ENCODE measurements around the gene CCND1. TPM values are rescaled to one million over a fixed set of nuclear protein-coding genes. Genes with fewer than 3 reads are reported as not detected.

The CCND1 gene
- total RNA-seq, 4 donors from 2014 or later: 54.4 to 92.7 (median 62.0) TPM

DNA sequence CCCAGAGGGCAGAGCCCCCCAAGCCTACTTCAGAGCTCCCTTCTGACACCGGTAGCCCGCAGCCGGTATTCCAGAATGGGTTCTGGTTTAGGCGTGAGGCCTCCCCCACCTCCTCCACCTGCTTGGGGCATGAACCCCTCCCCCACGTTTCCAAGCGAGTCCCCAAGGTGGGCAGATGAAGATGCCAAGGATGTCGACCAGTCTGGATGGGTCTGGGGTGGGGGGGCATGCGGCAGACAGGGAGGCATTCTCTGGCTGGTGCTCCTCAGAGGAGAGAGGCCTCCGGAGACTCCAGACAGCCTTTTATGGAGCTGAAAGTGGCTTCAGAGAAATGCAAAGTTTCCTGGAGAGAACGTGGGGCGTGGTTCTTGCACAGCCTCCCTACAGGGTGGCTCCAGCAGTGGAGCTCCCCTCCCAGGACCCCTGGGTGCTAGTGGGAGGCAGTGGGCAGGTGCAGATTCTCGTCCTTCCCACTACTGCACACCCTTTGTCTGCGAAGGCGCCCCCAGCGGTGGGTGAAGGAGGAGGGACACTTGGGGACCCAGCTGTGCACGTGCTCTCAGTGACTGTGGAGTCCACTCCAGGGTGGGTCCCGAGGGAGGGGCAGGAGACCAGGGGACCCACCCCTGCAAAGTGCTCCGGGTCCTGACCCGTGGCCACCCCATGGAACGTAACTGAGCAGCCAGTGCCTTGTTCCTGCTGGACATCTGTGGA, 4.2 kb downstream of the CCND1 start:
- Histone ChIP-seq H3K36me3 (peaks cover 0 to 62% (median 32%) of the 10 kb centered on the region in 4 donors), H3K4me3 (peak overlapping the region in 2 of 4 donors; percentile 6 to 82), H3K27ac (replicated peaks in 1 of 4) (peak overlapping the region; percentile 89 to 94 (median 92)), H3K4me1 (peaks cover 42 to 64% (median 56%) of the 10 kb centered on the region in 4 donors), H3K27me3 (peaks cover 0 to 18% (median 1%) of the 10 kb centered on the region in 4 donors), H3K9me3 (no peaks in the 10 kb centered on the region)
- TF ChIP-seq, protein P1, sequence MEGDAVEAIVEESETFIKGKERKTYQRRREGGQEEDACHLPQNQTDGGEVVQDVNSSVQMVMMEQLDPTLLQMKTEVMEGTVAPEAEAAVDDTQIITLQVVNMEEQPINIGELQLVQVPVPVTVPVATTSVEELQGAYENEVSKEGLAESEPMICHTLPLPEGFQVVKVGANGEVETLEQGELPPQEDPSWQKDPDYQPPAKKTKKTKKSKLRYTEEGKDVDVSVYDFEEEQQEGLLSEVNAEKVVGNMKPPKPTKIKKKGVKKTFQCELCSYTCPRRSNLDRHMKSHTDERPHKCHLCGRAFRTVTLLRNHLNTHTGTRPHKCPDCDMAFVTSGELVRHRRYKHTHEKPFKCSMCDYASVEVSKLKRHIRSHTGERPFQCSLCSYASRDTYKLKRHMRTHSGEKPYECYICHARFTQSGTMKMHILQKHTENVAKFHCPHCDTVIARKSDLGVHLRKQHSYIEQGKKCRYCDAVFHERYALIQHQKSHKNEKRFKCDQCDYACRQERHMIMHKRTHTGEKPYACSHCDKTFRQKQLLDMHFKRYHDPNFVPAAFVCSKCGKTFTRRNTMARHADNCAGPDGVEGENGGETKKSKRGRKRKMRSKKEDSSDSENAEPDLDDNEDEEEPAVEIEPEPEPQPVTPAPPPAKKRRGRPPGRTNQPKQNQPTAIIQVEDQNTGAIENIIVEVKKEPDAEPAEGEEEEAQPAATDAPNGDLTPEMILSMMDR (IDR thresholded peaks at IDR 0.05): no peak
- no peak for TF ChIP-seq POLR2A (IDR thresholded peaks at IDR 0.05; ENCODE audit: low read depth)
- no peak for TF ChIP-seq EP300 (IDR thresholded peaks at IDR 0.05)
- no peak for DNase-seq (ENCODE audit: extremely low spot score)
- 65% methylated on average over 18 of the region's 20 CpGs for WGBS
- intact Hi-C loops (cut with DNase I): loop anchor here (5.0 kb wide), 2 partner anchors 353 to 513 kb away; partner anchors contain the start of gene MYEOV

DNA sequence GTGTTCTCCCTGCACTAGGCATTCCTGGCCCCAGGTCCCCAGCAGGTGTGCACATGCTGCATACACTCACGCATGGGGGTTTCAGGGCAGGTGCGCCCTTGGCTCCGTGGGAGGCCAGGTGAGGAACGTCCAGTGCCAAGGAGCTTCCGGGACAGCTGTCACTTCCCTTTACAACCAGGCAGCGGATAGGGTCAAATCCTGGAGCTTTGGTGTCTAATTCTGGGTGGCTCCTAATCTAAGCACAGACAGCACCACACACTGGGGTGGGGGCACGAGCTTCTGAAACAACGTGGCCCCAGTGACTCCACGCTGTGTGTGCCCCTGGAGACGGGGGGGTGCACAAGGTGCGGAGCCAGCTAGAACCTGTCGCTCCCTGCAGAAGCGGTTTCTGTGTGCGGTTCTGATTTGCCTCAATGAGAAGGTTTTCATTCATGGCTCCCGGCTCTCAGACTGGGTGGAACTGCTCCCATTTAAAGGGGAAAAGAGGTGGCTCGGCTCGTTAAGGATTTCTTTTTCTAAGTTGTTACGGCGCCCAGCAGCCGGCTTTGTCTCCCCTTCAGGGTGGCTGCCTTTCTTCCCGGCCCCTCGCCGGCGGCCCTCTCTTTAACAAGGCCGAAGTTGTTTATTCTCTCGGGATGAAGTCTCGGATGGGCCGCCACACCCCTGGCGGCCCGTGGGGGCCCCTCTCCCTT, 5.0 kb downstream of the CCND1 start:
- H3K27ac ChIP-seq (replicated peaks in 1 of 4): peak overlapping the region; percentile 89 to 94 (median 92)
- H3K9me3 ChIP-seq: no peaks in the 10 kb centered on the region
- no peak overlapping the region for H3K4me3 ChIP-seq
- peaks cover 36 to 56% (median 48%) of the 10 kb centered on the region in 4 donors for H3K4me1 ChIP-seq
- intact Hi-C loops (cut with DNase I): no loop called here
- 78% methylated on average over 23 of the region's 30 CpGs for WGBS
- H3K27me3 ChIP-seq: peaks cover 0 to 10% (median 0%) of the 10 kb centered on the region in 4 donors
- TF ChIP-seq, protein P1 (IDR thresholded peaks at IDR 0.05): no peak
- TF ChIP-seq POLR2A (IDR thresholded peaks at IDR 0.05; ENCODE audit: low read depth) (no peak), EP300 (IDR thresholded peaks at IDR 0.05) (no peak), POLR2AphosphoS5 (IDR thresholded peaks at IDR 0.05) (no peak)
- peaks cover 0 to 70% (median 40%) of the 10 kb centered on the region in 4 donors for H3K36me3 ChIP-seq
- DNase-seq (ENCODE audit: extremely low spot score): no peak

GRCh38 chr11:69646493-69647389, 5.8 kb downstream of the CCND1 start:
- intact Hi-C loops (cut with DNase I): no loop called here
- TF ChIP-seq, protein P1 (IDR thresholded peaks at IDR 0.05): no peak
- TF ChIP-seq POLR2A (IDR thresholded peaks at IDR 0.05; ENCODE audit: low read depth): no peak
- TF ChIP-seq POLR2AphosphoS5 (IDR thresholded peaks at IDR 0.05): no peak
- TF ChIP-seq EP300 (IDR thresholded peaks at IDR 0.05): no peak
- peaks cover 3 to 78% (median 48%) of the 10 kb centered on the region in 4 donors for H3K36me3 ChIP-seq
- 63% methylated on average over 12 of the region's 32 CpGs for WGBS
- peaks cover 33 to 48% (median 41%) of the 10 kb centered on the region in 4 donors for H3K4me1 ChIP-seq
- H3K27me3 ChIP-seq: peaks cover 0 to 4% (median 0%) of the 10 kb centered on the region in 4 donors
- DNase-seq (ENCODE audit: extremely low spot score): no peak
- peak overlapping the region; percentile 32 to 94 (median 92) for H3K27ac ChIP-seq (replicated peaks in 1 of 4)
- H3K9me3 ChIP-seq: no peaks in the 10 kb centered on the region
- no peak overlapping the region for H3K4me3 ChIP-seq

DNA sequence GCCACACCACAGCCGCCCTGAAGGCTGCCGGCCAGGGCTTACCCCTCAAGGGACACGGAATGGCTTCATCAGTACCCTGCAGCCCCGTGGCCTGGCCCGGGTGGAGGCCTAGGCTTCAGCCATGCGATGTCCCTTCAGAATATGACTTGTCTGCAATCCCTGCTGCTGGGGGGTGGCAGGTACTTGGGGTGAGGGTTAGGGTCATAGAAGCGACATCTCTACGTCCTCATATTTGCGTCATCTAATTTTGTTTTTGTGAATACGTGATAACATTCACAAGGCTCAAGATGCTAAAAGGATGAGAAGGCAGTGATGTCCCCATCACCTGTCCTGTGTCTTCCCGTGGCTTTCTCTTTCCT, 6.4 kb downstream of the CCND1 start:
- Histone ChIP-seq H3K4me1 (peaks cover 28 to 44% (median 38%) of the 10 kb centered on the region in 4 donors), H3K4me3 (no peak overlapping the region), H3K9me3 (no peaks in the 10 kb centered on the region), H3K36me3 (peaks cover 8 to 84% (median 55%) of the 10 kb centered on the region in 4 donors), H3K27me3 (no peaks in the 10 kb centered on the region), H3K27ac (replicated peaks in 1 of 4) (peak overlapping the region in 3 of 4 donors; percentile 32 to 94 (median 92))
- TF ChIP-seq EP300 (IDR thresholded peaks at IDR 0.05) (no peak), POLR2AphosphoS5 (IDR thresholded peaks at IDR 0.05) (no peak), POLR2A (IDR thresholded peaks at IDR 0.05; ENCODE audit: low read depth) (no peak)
- TF ChIP-seq, protein P1 (IDR thresholded peaks at IDR 0.05): no peak
- intact Hi-C loops (cut with DNase I): no loop called here
- DNase-seq (ENCODE audit: extremely low spot score): no peak
- 81% methylated on average over 11 of the region's 11 CpGs for WGBS
